Cerebellar nuclear complex (tissue), 1 donor: ENCODE data around the gene GAN.
"Not testable (repeated sequence)": the region's sequence is repeated elsewhere in the genome, so short reads cannot be mapped to it uniquely, and the experiment has no call there.

ENCODE experiments used
- DNase-seq, 2 experiments: peaks; one replicate each; lab custom pipeline; 2025; lab: John Stamatoyannopoulos, UW

Gene GAN

DNA sequence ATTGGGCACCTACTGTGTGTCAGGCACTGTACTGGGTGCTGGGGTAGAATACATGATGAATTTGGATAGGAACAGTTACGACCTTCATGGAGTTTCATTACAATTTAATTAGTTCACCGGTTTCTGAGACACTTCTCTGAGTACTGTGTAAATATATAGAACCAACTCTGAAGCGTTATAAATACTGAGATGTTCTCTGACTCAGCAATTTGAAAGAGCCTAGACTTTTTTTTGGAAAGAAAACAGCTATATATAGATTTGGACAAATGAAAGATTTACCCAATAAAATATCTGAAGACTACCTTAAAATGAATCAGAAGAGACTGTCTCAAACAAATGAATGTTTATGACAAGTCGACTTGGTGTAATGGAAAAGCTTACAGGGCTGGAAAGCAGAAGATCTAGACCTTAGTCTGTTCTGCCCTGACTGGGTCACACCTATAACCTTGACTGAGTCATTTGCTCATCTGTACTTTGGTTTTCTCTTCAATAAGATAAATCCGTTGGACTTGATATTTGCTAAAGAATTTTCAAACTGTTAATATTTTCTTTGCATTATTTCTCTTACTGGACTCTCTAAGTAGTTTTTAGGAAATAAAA, 4.6 kb upstream of the GAN start:
- DNase-seq, result no peak

DNA sequence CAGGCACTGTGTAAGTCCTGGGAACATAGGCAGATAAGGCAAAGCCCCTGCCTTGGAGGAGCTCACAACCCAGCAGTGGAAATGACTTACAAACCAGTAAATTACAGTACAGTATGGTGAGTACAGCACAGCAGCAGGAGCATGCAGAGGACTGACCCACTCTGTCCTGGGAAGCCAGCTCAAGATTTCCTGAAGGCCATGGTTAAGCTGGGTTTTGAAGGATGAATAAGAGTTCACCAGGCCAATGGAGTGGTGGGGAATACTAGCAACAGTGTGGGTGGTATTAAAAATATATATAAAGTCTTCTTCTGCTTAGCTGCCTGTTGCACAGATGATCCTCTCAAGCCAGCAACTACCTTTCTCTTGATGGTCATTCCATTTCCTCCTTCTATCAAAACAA, 3.0 kb upstream of the GAN start:
- DNase-seq, result no peak

DNA sequence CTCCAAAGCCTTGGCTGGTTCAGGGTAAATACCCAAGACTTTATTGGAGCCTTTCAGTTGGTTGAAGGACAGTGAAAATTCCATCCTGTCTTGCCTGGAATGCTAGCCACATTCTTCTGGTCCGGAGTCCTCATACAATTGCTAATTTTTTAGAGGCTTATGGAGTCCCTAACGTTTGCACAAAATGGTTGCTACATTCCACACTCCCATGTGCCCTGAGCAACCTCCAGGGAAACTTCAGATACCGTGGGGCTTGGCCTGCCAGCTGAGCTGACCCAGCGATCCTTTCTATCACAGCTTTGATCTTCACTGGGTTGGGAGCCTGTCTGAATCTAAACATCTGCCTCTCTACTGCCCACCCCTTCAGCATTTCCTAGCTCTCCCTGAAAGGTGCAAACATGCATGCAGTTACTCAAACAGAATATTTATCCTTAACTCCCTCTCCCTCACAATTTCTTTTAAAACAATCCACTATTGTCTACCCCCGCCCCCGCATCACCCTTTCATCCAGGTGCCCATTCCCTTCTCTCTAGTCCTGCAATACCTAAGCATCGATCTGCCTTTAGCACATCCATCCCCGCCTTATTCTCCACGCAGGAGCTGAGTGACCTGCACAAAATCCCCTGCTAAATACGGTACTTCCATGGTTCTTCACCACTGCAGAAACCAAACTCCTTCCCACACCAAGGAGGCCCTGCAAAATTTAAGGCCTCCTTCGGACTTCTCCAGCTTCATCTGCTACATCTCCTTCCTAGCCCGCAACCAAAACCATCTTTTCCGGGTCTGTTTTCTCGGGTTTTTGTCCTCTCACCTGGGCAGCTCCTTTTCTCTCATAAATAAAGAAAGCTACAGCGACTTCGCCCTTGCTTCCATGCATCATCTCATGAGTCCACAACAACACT, 810 bp upstream of the GAN start:
- DNase-seq, result no peak

DNA sequence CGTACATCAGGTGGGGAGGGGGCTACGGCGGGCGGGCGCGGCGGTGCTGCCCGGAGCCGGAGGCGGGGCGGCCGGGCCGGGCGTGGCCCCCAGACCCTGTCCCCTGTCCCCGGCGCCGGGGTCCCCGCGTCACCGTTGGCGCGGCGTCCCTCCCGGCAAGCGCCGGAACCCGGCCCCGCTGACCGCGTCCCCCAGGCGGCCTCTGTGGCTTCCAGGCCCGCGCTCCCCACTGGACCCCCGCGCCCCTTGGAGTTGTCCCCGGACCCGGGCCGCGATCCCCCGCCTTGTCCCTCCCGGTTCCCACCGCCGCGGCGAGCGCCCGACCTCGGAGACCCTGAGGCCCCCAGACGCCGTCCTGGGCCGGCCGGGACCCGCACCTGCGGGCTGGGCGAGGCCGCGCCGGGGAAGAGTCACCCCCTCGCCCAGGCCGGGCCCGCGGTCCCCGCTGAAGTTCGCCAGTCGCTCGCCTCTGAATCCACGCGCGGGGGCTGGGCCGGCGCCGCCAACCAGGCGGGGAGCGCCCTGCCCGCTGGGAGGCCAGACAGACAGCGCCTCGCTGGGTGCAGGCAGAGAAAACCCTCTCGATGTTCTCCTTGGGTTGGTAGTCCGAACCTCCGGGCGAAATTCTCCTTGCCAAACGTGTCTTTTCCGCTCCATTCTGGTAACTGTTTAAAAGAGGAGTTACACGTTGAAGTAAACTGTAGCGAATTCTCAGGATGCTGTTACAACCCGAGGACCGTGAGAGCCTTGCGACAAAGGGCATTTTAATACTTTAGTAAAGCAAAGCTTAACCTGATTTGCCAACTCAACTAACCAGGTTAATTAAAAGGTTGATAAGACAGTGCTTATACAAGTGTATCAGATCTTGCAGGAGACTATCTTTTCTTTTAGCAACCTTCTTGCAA, 761 bp downstream of the GAN start:
- DNase-seq, result no peak

DNA sequence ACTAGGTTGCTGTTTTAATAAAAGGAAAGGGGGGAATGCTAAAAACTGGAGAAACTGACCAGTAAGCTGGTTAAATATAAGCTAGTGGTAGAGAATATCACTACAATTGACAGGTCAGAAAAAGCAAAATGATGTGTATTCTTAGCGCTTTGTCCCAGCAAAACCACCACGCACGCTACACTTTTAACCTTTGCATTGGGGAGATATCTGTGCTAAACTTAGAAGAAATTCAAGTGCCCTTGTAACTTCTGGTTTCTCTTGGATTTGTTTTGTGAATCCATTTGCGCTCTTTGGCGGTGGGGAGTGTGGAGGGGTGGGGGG, 1.4 kb downstream of the GAN start:
- DNase-seq, result no peak

DNA sequence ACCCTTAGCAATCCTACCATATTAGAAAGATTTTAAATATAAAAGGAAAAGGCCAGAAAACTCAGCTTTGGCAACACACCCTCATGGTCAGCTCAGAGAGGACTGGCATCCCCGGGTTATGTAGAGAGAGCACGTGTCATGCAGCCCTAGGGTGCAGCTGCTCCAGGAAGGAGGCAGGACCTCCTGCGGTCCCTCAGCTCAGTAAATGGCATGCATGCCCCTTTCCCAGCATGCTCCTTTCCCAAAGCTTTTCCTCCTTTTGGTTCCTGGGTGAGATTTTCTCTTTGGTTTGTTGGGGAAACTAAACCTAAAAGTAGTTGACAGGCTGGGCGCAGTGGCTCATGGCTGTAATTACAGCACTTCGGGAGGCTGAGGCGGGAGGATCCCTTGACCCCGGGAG, 3.9 kb downstream of the GAN start:
- no peak for DNase-seq

DNA sequence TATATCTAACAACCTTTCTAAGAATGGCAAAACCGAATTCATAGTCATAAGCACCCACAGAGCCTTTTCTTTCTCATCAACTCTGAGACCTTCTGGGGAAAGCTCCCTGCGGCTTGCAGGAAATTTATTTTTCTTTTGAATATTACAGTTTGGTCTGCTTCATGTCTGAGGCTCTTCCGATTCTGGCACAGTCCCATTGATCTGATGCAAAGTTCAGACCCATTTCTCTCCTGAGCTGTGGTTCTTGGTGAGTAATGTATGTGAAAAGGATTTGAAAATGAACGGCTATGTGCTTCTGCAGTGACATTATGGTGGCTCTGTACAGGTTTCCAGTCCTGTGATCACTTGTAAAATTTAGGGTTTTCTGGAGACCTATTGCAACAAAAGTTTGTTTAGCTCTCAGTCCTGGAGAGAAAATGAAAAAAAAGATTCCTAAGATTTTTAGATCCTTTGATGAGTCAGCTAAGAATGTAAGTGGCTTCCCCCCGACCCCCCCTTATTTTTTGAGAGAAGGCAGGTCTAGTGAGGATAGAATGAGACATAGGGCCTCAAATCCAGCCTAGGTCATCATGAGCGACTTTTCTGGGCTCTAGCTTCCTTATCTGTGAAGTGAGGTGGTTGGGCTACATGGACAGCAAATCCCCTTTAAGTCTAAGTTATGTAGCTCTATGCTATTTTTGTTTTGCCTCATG, 4.6 kb downstream of the GAN start:
- DNase-seq, result no peak

DNA sequence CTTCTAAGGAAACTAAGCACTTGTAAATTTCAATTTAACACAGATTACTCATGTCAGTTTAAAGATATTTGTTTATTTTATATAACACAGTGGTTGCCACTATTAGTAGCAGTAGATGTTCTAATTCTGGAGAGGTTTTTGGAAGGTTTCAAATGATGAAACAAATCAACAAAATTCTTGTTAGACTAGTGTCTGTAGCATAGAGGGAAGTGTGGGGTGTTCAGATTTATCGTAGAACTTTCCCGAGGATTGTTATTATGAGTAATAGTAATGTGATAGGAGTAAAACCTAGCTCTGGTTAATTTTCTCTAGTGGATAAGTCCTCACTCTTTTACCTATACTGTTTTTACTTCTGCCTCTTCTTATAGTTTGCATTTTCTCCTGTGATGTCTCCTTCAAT, 6.3 kb downstream of the GAN start:
- DNase-seq, result no peak

DNA sequence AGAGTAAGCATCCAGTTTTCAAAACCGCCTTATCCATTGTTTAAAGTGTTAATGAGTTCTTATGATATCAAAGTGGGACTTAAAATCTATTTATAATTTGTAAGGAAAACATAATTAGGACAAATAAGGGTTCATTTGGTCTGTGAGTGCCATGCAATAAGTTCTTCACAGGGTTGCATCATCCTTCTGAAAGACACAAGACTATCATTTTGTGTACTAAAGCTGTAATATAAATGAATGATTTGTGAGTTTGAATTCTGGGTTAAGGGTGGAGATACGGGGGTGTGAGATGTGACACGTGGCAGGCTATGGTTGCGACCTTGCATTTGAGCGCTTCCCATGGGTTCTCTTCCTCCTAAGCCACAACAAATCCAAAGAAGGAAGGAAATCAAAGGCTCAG, 6.8 kb downstream of the GAN start:
- no peak for DNase-seq

DNA sequence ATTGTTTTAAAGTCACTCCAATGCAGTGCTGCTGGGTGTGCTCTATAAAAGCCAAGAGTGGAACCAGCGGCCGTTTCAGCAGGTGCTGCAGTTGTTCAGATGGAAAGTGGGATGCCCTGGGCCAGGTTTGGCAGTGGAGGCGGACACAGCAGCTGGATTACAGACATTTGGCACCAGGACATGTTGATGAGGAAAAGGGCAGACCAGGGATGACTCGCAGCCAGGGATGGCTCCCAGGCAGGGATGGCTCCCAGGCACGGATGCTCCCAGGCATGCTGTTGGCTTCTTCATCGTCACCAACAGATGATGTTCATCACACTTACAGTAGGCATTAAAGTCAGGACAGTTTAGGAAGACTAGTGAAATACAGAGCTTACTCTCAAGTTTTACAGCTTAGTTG, 10.0 kb downstream of the GAN start:
- no peak for DNase-seq

DNA sequence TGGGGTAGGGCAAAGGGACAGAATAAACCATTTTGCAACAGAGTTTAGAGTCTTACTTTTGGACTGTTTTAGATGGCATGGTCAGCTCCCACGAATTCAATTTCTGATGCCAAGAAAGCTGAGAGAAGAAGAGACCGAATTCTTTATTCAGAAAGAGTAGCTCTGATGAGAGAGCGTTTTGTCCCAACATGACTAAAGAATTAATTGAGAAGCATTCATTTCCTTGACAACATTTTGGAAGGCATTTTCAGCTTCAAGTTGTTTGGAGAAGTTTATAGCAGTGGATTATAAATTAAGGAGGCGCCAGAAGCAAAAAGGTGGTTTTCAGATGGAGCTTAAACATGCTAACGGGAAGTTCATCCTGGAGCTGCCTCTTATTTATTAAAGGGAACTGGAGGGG, 12.2 kb downstream of the GAN start:
- no peak for DNase-seq

DNA sequence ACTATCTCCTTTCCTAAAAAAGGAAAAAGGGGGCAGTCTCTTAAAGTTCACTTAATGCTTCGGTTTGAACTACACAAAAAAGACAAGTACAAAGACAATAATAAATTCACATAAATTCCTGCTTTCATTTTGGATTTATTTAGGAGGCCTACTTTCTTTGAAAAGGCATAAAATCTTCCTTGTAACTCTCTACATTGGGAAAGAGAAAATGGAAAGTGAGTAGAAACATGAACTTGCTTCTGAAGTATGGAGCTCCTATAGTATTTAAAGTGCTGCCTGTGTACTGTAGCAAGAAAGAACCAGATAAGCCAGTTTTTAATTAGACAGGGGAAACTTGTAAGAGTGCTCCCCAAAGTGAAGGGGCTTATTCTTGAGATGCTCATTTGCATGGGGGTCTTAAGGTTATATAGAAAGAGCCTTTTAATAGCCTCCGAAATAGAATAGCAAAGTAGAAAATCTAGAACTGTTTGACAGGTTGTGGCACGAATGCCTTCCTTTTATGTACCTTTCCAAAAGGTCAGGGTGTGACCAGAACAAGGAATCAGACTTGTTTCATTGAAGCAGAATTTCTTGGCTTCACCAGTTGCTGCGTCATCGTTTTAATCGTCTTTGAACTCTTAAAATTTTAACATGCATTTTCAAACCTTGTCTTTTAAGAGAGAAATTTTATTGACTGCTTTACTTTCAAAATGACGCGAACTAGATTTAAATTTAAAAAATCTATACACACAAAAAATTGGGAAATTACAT, 12.9 kb downstream of the GAN start:
- no peak for DNase-seq

DNA sequence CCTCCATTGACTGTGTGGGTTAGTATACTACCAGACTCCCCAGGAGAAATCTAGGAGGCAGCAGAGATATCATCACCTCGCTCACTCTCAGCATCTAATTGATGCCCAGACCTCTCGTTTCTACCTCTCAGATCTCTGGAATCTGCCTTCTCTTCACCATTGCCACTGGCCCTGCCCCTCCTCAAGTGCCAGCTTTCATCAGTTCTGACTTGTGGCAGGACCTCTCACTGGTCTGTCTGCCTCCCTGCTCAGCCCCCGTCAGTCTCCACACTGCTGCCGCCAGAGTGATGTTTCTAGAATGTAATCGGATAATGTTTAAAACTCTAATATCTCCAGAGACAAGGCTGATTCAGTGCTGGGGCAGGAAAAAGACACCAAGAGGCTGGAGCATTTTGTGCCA, 15.2 kb downstream of the GAN start:
- DNase-seq, result no peak

DNA sequence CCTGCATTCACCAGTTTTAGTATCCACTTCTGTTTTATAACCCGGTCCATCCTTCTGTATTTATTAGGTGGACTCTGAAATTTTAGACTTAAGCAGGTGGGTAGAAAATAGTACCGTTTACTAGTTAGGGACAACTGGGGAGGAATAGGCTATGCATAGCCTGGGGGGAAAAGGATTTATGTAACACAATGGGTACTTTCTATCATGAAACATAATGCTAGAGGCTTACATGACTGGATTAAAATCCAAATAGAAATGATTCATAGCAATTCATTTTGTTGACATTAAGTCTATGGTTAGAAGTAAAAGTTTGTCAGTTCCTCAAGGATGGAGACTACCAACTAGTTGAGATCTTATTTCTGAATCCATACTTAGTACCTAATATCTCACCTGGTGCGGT, 18.6 kb downstream of the GAN start:
- no peak for DNase-seq

DNA sequence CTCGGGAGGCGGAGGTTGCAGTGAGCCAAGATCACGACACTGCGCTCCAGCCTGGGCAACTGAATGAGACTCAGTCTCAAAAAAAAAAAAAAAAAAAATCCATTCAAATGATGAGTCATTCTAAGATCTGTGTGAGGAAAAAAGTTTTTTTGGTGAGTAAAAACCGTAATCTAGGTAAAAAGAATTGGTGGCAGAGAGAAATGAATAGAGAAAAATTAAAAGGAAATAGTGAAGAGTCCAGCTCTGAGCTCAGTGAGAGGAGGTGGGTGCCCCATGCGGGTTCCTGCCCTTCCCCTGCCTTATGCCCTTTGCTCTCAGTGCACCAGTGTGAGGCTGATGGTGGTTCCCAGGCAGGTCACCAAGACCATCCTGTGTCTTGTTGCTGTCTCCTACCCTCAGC, 20.9 kb downstream of the GAN start:
- no peak for DNase-seq

DNA sequence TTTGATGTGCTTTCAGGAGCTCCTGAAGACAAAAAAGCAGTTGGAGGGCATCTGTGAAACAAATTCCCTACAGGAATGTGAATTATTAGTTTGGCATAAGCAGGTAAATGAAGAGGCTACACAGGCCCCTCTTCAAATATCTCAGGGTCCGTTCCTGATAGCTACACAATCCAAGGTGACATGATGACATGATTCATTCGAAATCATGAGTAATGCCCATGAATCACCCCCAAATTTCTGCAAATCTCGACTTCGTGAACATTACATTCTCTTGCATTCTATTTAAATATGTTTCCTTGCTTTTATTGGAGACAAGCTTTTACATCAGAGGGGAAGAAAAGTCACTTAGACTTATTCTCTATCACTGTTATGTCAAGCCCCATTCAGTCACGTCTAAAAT, 22.3 kb downstream of the GAN start:
- no peak for DNase-seq

DNA sequence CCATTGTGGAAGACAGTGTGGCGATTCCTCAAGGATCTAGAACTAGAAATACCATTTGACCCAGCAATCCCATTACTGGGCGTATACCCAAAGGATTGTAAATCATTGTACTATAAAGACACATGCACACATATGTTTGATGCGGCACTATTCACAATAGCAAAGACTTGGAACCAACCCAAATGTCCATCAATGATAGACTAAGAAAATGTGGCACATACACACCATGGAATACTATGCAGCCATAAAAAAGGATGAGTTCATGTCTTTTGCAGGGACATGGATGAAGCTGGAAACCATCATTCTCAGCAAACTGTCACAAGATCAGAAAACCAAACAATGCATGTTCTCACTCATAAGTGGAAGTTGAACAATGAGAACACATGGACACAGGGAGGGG, 30.4 kb downstream of the GAN start:
- DNase-seq, result not testable (repeated sequence)

DNA sequence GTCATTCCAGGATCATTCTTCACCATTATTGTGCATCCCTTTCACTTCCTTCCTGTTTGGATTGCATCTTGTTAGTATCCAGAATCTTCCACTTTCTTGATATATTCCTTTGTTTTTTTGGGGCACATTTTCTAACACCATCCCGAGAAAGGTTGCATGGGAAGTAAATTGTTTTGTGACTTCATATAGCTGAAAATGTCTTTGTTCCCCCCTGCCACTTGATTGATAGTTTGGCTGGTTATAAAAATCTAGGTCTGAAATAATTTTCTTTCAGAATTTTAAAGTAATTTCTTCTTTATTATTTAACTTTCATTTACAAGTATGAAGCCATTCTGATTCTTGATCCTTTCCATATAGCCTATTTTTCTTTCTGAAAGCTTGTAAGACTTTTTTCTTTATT, 32.7 kb downstream of the GAN start:
- DNase-seq, result no peak

DNA sequence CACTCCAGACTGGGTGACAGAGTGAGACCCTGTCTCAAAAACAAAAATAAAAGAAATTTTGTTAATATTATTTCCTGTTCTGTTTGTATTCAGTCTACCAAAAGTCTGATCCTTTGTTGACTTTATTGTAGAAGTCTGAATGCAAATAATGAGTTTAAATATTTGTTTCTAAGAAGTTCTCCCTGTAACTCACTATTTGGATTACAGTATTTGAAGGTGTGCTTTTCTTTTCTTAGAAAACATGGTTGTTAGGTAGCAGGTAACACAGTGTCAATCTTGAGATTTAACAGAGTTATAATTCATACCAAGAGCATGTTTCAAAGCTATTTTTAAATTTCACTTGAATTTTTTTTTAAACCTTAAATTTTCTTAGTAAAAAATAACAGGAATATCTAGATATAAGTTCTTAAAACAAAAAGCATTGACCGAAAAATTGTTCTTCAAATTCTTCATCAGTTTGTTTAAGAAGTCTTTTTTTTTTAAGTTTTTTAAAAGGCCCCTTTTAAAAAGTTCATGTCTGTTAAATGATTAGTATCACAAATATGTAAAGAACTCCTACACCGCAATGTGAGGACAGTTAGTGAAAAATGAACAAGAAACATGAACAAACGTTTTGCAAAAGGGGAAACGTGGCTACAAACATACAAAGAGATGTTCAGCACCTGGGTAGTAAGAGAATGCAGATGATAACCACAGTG, 35.0 kb downstream of the GAN start:
- no peak for DNase-seq

DNA sequence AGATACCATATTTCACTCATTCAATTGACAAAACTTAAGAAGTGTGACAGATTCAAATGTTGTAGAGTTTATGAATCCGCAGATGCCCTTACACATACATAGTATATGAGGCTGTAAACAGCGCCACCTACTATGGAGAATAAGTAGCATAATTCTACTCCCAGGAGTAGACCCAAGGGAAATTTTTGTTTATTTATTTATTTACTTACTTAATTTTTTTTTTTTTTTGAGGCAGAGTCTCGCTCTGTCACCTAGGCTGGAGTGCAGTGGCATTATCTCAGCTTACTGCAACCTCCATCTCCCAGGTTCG, 35.5 kb downstream of the GAN start:
- no peak for DNase-seq

DNA sequence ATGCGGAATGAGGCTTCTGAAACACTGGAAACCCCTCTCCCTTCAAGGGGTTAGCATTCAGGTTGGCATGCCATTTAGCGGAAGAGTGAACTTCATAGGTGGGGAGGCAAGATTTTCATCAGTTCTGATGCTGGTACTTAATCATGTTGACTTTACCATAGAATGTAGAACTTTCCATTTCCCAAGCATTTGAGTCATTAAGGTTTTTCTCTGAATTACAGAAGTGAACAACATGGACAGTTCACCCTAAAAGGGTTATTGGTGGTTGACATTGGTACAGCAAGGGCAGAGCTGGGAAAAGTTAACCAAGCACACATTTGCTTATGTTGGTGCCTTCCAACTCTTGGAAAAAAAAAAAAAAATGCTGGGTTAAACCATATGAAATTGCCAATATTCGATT, 39.1 kb downstream of the GAN start:
- DNase-seq, result no peak
